T-cell (primary cell): ENCODE data around the gene PRDM16. TPM values are rescaled to one million over a fixed set of nuclear protein-coding genes. Genes with fewer than 3 reads are reported as not detected.

ENCODE experiments used
- ATAC-seq, 4 experiments: fragments of 200-7000 bp in 3 of 4; fragments of 150-1000 bp in 1 of 4; cut with Tn5 transposase; replicated peaks in 1 of 4; 1 replicate in 3 of 4; 2 replicates in 1 of 4; pipeline ENCODE4 v1.10.0; 2021; ENCODE audit warnings: moderate library complexity in 3 of 4, mild to moderate bottlenecking in 2 of 4, moderate number of reproducible peaks in 1 of 4
- CTCF ChIA-PET, 2 donors: fragments of 300-600 bp; sonication (Branson Sonifier 250); formaldehyde crosslinking; loops; one replicate each; lab custom pipeline; 2022; ENCODE audit warnings: antibody characterized with exemption in 2 of 2; lab: Charles Lee
- POLR2A ChIA-PET, 2 donors: fragments of 300-600 bp; sonication (Branson Sonifier 250); formaldehyde crosslinking; loops; one replicate each; lab custom pipeline; 2022; ENCODE audit warnings: antibody characterized with exemption in 2 of 2; lab: Charles Lee
- DNase-seq, 35 experiments: peaks; one replicate each; pipeline versions ENCODE4 v3.0.0 to v3.0.0-alpha.2; 2013 to 2023
- H3K27ac ChIP-seq: one replicate; pipeline ENCODE4 v1.5.1; 2013; ENCODE audit warnings: low read length
- H3K27me3 ChIP-seq, 2 experiments: replicated peaks in 1 of 2; 1 replicate in 1 of 2; 2 replicates in 1 of 2; pipeline versions ENCODE4 v1.6.1 to v1.7.0; 2013; ENCODE audit warnings: low read length in 1 of 2, mixed read lengths in 1 of 2; ENCODE audit not compliant: control insufficient read depth in 2 of 2, insufficient read depth in 2 of 2; ENCODE audit errors: extremely low read depth in 1 of 2
- H3K36me3 ChIP-seq, 2 donors: 1 replicate in 1 of 2; 2 replicates in 1 of 2; pipeline versions ENCODE4 v1.6.1 to v1.7.0; 2013; ENCODE audit warnings: low read length in 1 of 2; ENCODE audit not compliant: control insufficient read depth in 2 of 2, insufficient read depth in 1 of 2; ENCODE audit errors: extremely low read depth in 1 of 2
- H3K4me1 ChIP-seq, 2 experiments: 1 replicate in 1 of 2; 2 replicates in 1 of 2; pipeline versions ENCODE4 v1.6.1 to v1.7.0; 2013; ENCODE audit warnings: low read length in 2 of 2, mixed read lengths in 1 of 2; ENCODE audit not compliant: insufficient read depth in 2 of 2, control insufficient read depth in 1 of 2; ENCODE audit errors: extremely low read depth in 1 of 2
- H3K4me3 ChIP-seq, 2 donors: 1 replicate in 1 of 2; 2 replicates in 1 of 2; pipeline versions ENCODE4 v1.5.1 to v1.7.0; 2013; ENCODE audit warnings: mild to moderate bottlenecking in 2 of 2, low read length in 1 of 2, moderate library complexity in 1 of 2; ENCODE audit not compliant: control insufficient read depth in 1 of 2; ENCODE audit errors: extremely low read depth in 1 of 2
- H3K9me3 ChIP-seq: 2 replicates; pipeline ENCODE4 v1.7.0; 2013
- H3K27ac Mint-ChIP-seq, 2 donors: one replicate each; pipeline ENCODE4 v1.8.0; 2020 to 2021; ENCODE audit warnings: mild to moderate bottlenecking in 2 of 2, mixed read lengths in 2 of 2
- H3K27me3 Mint-ChIP-seq, 2 donors: one replicate each; pipeline ENCODE4 v1.8.0; 2021 to 2022; ENCODE audit warnings: mixed read lengths in 2 of 2
- H3K36me3 Mint-ChIP-seq: one replicate; pipeline ENCODE4 v1.8.0; 2021; ENCODE audit warnings: mixed read lengths
- H3K4me1 Mint-ChIP-seq, 3 donors: one replicate each; pipeline ENCODE4 v1.8.0; 2020 to 2022; ENCODE audit warnings: mixed read lengths in 3 of 3, mild to moderate bottlenecking in 1 of 3
- H3K4me3 Mint-ChIP-seq, 3 donors: one replicate each; pipeline ENCODE4 v1.8.0; 2020 to 2022; ENCODE audit warnings: mild to moderate bottlenecking in 3 of 3, mixed read lengths in 3 of 3, moderate library complexity in 3 of 3
- H3K9me3 Mint-ChIP-seq, 3 donors: one replicate each; pipeline ENCODE4 v1.8.0; 2020 to 2022; ENCODE audit warnings: mixed read lengths in 3 of 3
- WGBS: methylation state at CpG from one replicate; pipeline ENCODE4 v1.1.5; 2013; ENCODE audit warnings: missing lambda C conversion rate; ENCODE audit not compliant: insufficient coverage; 5-methylcytosine and 5-hydroxymethylcytosine counted together
- total RNA-seq, 35 experiments: library from RNA in 6 of 35; stranded (reverse) in 6 of 35; fragments of 120-200 nt in 1 of 35; gene quantifications; one replicate each; pipeline versions ENCODE4 v1.2.1 to v1.2.4 and lab custom pipeline; 2013 to 2026

The PRDM16 gene
- total RNA-seq, 5 donors from 2014 or later (not counting 1 experiment from before 2014, with no cell fraction given) = 0.15 to 0.70 (median 0.24) TPM; not detected in 1

- ChIA-PET CTCF (no interaction called here), POLR2A (no interaction called here)
- Histone ChIP-seq H3K36me3 (no peaks in the 10 kb centered on the region), H3K4me1 (no peaks in the 10 kb centered on the region), H3K4me3 (no peak overlapping the region), H3K9me3 (no peaks in the 10 kb centered on the region), H3K27me3 (peaks cover 0 to 9% of the 10 kb centered on the region in 2 experiments), H3K27ac (no peak overlapping the region)
- no peaks in the 10 kb centered on the region for H3K9me3 Mint-ChIP-seq
- DNase-seq (no peak), ATAC-seq (no peak)
- H3K36me3 Mint-ChIP-seq = no peaks in the 10 kb centered on the region
- WGBS = 82% methylated on average over 18 of the region's 20 CpGs
- peaks cover 0 to 6% (median 5%) of the 10 kb centered on the region in 3 donors for H3K4me1 Mint-ChIP-seq
- H3K4me3 Mint-ChIP-seq = no peak overlapping the region
- peaks cover 0 to 4% of the 10 kb centered on the region in 2 donors for H3K27me3 Mint-ChIP-seq
- H3K27ac Mint-ChIP-seq = no peak overlapping the region
Observed at GRCh38 chr1:3463408-3463863, 394.4 kb downstream of the PRDM16 start.

- no peak overlapping the region for H3K4me3 ChIP-seq
- H3K9me3 ChIP-seq = no peaks in the 10 kb centered on the region
- Mint-ChIP-seq H3K4me1 (peaks cover 0 to 6% (median 3%) of the 10 kb centered on the region in 3 donors), H3K4me3 (no peak overlapping the region), H3K27me3 (peaks cover 0 to 4% of the 10 kb centered on the region in 2 donors), H3K36me3 (no peaks in the 10 kb centered on the region), H3K27ac (no peak overlapping the region), H3K9me3 (no peaks in the 10 kb centered on the region)
- no peaks in the 10 kb centered on the region for H3K4me1 ChIP-seq
- no peak for DNase-seq
- POLR2A ChIA-PET = no interaction called here
- H3K36me3 ChIP-seq = no peaks in the 10 kb centered on the region
- WGBS = 80% methylated on average over 18 of the region's 21 CpGs
- H3K27ac ChIP-seq = no peak overlapping the region
- peaks cover 0 to 11% of the 10 kb centered on the region in 2 experiments for H3K27me3 ChIP-seq
- no peak for ATAC-seq
- CTCF ChIA-PET = no interaction called here
Observed at GRCh38 chr1:3463891-3464648, 395.1 kb downstream of the PRDM16 start.

- Histone ChIP-seq H3K27me3 (peaks cover 0 to 11% of the 10 kb centered on the region in 2 experiments), H3K27ac (no peak overlapping the region), H3K9me3 (no peaks in the 10 kb centered on the region), H3K4me3 (no peak overlapping the region), H3K4me1 (no peaks in the 10 kb centered on the region), H3K36me3 (no peaks in the 10 kb centered on the region)
- CTCF ChIA-PET = no interaction called here
- ATAC-seq = no peak
- POLR2A ChIA-PET = no interaction called here
- WGBS = 76% methylated on average over 11 of the region's 11 CpGs
- Mint-ChIP-seq H3K27ac (no peak overlapping the region), H3K27me3 (peaks cover 0 to 4% of the 10 kb centered on the region in 2 donors), H3K4me3 (no peak overlapping the region), H3K9me3 (no peaks in the 10 kb centered on the region), H3K36me3 (no peaks in the 10 kb centered on the region), H3K4me1 (peaks cover 0 to 6% (median 3%) of the 10 kb centered on the region in 3 donors)
- no peak for DNase-seq
Observed at GRCh38 chr1:3464649-3465025, 395.6 kb downstream of the PRDM16 start.

GRCh38 chr1:3465091-3465934 is 396.3 kb downstream of the PRDM16 start:
- no peaks in the 10 kb centered on the region for H3K9me3 ChIP-seq
- WGBS = 71% methylated on average over 20 of the region's 28 CpGs

GRCh38 chr1:3465935-3466321 is 396.9 kb downstream of the PRDM16 start:
- no peak for DNase-seq
- Mint-ChIP-seq H3K4me3 (no peak overlapping the region), H3K27me3 (peaks cover 0 to 6% of the 10 kb centered on the region in 2 donors), H3K27ac (no peak overlapping the region), H3K4me1 (peaks cover 0 to 6% (median 3%) of the 10 kb centered on the region in 3 donors), H3K36me3 (no peaks in the 10 kb centered on the region), H3K9me3 (no peaks in the 10 kb centered on the region)
- ChIA-PET CTCF (no interaction called here), POLR2A (no interaction called here)
- Histone ChIP-seq H3K36me3 (no peaks in the 10 kb centered on the region), H3K4me1 (no peaks in the 10 kb centered on the region), H3K9me3 (no peaks in the 10 kb centered on the region), H3K27me3 (peaks cover 0 to 15% of the 10 kb centered on the region in 2 experiments), H3K4me3 (no peak overlapping the region), H3K27ac (no peak overlapping the region)
- WGBS = 24% methylated on average over 17 of the region's 17 CpGs
- no peak for ATAC-seq

More at GRCh38 chr1:3465091-3465934, 396.3 kb downstream of the PRDM16 start:
- POLR2A ChIA-PET = no interaction called here
- Histone ChIP-seq H3K4me3 (no peak overlapping the region), H3K27ac (no peak overlapping the region), H3K36me3 (no peaks in the 10 kb centered on the region), H3K4me1 (no peaks in the 10 kb centered on the region), H3K27me3 (peaks cover 0 to 11% of the 10 kb centered on the region in 2 experiments)
- CTCF ChIA-PET = no interaction called here
- H3K4me1 Mint-ChIP-seq = peaks cover 0 to 6% (median 3%) of the 10 kb centered on the region in 3 donors
- H3K4me3 Mint-ChIP-seq = no peak overlapping the region
- no peak overlapping the region for H3K27ac Mint-ChIP-seq
- ATAC-seq (no peak), DNase-seq (no peak)
- H3K9me3 Mint-ChIP-seq = no peaks in the 10 kb centered on the region
- no peaks in the 10 kb centered on the region for H3K36me3 Mint-ChIP-seq
- H3K27me3 Mint-ChIP-seq = peaks cover 0 to 4% of the 10 kb centered on the region in 2 donors

- POLR2A ChIA-PET = no interaction called here
- Histone ChIP-seq H3K27ac (no peak overlapping the region), H3K9me3 (no peaks in the 10 kb centered on the region), H3K36me3 (no peaks in the 10 kb centered on the region), H3K4me3 (no peak overlapping the region), H3K4me1 (no peaks in the 10 kb centered on the region), H3K27me3 (peaks cover 0 to 15% of the 10 kb centered on the region in 2 experiments)
- Mint-ChIP-seq H3K36me3 (no peaks in the 10 kb centered on the region), H3K27ac (no peak overlapping the region), H3K4me1 (peaks cover 0 to 6% (median 3%) of the 10 kb centered on the region in 3 donors), H3K9me3 (no peaks in the 10 kb centered on the region), H3K4me3 (no peak overlapping the region), H3K27me3 (peaks cover 0 to 6% of the 10 kb centered on the region in 2 donors)
- CTCF ChIA-PET = no interaction called here
- no peak for ATAC-seq
- no peak for DNase-seq
- 83% methylated on average over 12 of the region's 16 CpGs for WGBS
Observed at GRCh38 chr1:3466366-3467075, 397.5 kb downstream of the PRDM16 start.
